HG03108 (cell line): Measurements from ENCODE around the gene PITPNC1.
"Not testable (repeated sequence)": the region's sequence is repeated elsewhere in the genome, so short reads cannot be mapped to it uniquely, and the experiment has no call there.

Experiments used
- ATAC-seq: cut with Tn5 transposase; IDR thresholded peaks from one replicate; pipeline ENCODE4 v1.9.1; 2021; ENCODE audit warnings: moderate library complexity; ENCODE audit not compliant: unreplicated experiment

The PITPNC1 gene

DNA sequence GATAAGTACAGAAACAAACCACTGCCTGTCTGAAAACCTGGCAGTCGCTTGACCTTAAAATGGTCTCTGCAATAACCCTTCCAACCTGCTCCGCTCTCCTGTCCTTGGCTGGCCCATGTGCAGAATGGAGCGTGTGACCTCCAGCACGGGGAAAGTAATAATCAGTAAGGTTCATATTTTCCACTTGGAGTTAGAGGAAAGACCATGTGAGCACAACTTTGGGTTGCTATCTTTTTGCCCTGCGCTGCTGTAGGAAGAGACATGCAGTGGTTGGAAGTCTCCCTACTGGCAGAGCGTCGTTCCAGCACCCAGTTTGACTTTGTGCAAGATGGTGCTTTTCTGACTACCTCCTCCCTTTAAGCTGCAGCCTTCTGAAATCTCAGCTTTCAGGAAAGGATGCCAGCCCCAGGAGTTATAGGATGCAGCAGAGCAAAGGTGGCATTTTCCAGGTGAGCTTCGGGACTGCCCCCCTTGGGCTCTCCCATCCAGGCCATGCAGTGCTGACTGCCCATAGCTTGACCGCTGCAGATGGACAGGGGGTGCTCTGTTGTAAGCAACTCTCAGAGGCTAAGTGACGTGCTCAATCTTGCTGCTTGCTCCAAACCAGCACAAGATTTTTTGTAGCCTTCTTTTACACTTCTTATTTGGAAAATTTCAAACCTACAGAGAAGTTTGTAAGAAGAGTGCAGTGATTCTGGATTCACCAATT is 230.0 kb downstream of the PITPNC1 start:
- no peak for ATAC-seq

DNA sequence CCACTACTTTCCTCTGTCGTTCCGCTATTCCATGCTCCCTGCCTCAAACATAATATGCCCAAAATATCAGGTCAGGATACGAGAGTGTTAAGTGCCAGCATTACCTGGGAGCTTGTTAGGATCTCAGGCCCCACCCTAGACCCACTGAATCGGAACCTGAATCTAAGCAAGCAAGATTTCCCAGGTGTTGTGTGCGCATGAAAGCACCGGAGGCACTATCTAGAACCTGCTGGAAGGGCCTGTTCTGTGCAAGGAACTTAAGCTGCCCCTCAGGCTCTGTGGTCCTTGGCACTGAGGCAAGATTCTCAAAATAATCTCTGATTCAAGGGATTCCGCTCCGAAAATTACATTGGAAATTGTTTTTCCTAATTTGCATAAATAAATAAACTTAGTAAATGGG is 233.0 kb downstream of the PITPNC1 start:
- no peak for ATAC-seq

DNA sequence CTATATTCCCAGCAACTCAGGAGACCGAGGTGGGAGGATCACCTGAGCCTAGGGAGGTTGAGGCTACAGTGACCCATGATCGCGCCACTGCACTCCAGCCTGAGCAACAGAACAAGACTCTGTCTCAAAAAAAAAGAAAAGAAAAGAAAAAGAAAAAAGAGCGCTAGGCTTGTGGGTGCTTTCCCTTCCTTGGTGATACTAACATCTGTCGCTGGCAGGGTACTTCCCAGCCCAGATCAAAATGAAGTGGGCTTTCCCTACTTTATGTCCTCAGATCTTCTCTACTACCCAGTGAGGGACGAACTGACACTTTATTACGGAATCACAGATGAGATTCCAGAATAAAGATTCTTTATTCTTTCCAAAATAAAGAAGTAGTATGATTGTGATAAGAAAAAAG is 236.9 kb downstream of the PITPNC1 start:
- ATAC-seq: no peak

GRCh38 chr17:67615011-67615561 is 238.0 kb downstream of the PITPNC1 start:
- ATAC-seq: no peak

- ATAC-seq: no peak
Observed at GRCh38 chr17:67615736-67616135, 238.7 kb downstream of the PITPNC1 start.

DNA sequence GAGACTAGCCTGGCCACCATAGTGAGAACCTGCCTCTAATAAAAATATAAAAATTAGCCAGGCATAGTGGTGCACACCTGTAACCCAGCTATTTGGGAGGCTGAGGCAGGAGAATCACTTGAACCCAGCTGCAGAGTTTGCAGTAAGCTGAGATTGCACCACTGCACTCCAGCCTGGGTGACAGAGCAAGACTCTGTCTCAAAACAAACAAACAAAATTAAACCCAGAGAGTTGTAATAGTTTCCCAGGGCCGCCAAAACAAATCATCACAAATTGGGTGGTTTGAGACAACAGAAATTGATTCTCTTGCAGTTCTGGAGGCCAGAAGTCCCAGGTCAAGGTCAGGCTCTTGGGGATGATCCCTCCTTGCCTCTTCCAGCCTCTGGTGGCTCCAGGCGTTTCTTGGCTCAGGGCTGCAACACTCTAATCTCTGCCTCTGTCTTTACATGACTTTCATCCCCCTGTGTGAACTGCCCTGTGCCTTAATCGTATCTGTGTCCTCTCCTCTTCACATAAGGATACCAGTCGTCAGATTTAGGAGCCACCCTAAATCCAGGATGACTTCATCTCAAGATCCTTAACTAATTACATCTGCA is 240.3 kb downstream of the PITPNC1 start:
- ATAC-seq: no peak

- no peak for ATAC-seq
Observed at GRCh38 chr17:67619555-67619954, 242.5 kb downstream of the PITPNC1 start.

GRCh38 chr17:67620088-67620487 is 243.0 kb downstream of the PITPNC1 start:
- no peak for ATAC-seq

GRCh38 chr17:67620636-67621035 is 243.6 kb downstream of the PITPNC1 start:
- ATAC-seq: no peak

- ATAC-seq: no peak
Observed at GRCh38 chr17:67623767-67624166, 246.7 kb downstream of the PITPNC1 start.

- ATAC-seq: no peak
Observed at GRCh38 chr17:67624886-67625656, 248.0 kb downstream of the PITPNC1 start.

- no peak for ATAC-seq
Observed at GRCh38 chr17:67625971-67626370, 248.9 kb downstream of the PITPNC1 start.

GRCh38 chr17:67628580-67629013 is 251.5 kb downstream of the PITPNC1 start:
- no peak for ATAC-seq

- ATAC-seq: no peak
Observed at GRCh38 chr17:67629971-67630320, 252.9 kb downstream of the PITPNC1 start.

DNA sequence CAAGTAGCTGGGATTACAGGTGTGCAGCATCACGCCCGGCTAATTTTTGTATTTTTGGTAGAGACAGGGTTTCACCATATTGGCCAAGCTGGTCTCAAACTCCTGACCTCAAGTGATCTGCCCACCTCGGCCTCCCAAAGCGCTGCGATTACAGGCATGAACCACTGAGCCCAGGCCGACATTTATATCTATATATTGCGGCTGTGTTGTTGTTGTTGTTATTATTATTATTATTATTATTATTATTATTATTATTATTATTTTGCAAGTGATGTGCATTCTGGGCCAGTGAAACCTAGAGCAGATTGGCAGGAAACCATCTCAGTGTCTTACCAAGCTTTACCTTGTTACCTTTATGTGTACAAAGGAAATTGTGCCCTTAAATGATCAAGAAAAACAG is 253.8 kb downstream of the PITPNC1 start:
- ATAC-seq: not testable (repeated sequence)

DNA sequence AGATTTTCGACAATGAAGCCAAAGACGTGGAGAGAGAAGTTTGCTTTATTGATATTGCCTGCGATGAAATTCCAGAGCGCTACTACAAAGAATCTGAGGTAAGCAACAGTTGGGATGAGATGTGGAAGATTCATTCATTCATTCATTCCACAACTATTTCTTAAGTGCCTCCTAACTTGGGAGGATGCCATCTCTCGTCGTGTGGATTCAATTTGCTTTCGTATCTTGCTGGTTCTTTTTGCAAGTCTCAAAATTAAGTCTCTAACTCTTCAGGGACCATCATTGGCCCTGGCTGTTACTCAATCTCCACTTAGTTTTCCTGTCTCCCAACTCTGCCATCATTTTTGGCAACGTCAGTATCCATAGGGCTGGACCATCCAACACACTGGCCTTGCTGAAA is 255.1 kb downstream of the PITPNC1 start:
- no peak for ATAC-seq

GRCh38 chr17:67633751-67634211 is 256.7 kb downstream of the PITPNC1 start:
- ATAC-seq: no peak

GRCh38 chr17:67635681-67636080 is 258.6 kb downstream of the PITPNC1 start:
- ATAC-seq: no peak

DNA sequence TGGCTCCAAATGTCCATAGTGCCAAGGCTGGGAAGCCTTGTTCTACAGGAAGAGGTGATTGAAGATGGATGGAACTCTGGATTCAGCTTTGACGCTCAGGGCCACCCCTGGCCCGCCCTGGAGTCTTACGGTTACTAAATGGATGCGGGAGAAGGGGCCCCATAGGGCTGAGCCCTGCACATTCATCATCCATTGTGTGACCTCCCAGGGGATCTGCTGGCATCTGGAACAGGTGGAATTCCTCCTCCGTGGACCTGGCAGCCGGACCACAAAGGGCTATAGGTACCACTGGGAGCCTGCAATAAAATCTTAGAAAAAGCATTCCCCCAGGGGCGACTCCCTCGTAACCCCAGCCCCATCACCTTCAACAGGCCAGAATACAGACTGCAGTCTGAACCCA is 259.2 kb downstream of the PITPNC1 start:
- no peak for ATAC-seq

DNA sequence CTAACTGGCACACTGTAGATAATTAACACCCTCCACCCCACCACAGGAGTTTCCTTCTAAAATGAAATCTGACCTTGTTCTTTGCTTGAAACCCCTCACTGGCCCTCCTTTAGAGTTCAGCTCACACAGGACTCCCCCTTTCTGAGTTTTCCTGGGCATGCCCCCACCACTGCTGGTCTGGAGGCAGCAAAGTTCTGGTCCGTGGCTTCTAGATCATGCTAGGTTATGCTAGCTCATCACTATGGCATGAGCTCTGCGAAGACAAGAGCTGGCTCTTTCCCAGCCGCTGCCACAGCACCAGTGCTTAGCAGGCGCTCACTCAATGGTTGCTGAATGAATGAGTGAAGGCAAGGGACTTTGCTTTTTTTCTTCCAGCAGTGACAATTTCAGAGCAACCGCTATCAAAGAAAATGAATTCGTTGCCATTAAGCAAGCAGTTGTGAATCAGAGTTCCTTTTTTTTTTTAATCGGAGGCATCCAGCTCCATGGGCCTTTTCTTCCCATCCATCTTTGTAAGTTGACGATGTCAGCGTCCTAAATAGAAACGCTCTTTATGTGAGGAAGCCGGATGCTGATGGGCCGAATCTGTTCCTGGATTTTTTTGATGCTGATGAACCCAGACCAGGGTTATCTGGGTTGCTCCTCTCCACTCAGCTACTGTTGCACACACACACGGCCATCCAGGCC is 259.9 kb downstream of the PITPNC1 start:
- ATAC-seq: no peak
